GM19240 (cell line): ENCODE results near the gene CCR5AS.
"Not testable (repeated sequence)": the region's sequence is repeated elsewhere in the genome, so short reads cannot be mapped to it uniquely, and the experiment has no call there.

Experiments
- DNase-seq: peaks from one replicate; pipeline ENCODE4 v3.0.0; 2011; ENCODE audit warnings: low spot score; ENCODE audit not compliant: insufficient read length

CCR5AS gene

GRCh38 chr3:46356909-46357308, 50.0 kb downstream of the CCR5AS start:
- no peak for DNase-seq

DNA sequence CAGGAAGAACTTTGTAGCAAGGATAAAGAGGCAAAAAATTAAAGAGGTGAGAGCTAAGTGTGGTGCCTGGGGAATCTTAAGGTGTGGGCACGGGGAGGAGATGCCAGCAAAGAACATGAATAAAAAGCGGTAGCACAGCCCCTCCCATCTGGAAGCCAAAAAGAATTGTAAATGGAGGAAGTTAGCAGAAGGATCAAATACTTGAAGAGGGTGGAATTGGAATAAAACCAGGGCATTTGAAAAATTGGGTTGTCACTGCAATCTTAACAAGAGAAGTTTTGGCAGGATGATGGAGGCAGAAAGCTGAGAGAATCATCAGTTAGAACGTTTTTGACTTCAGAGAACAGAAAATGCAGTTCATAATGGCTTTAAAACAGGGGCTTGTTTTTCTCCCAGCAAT, 50.6 kb downstream of the CCR5AS start:
- DNase-seq, result no peak

DNA sequence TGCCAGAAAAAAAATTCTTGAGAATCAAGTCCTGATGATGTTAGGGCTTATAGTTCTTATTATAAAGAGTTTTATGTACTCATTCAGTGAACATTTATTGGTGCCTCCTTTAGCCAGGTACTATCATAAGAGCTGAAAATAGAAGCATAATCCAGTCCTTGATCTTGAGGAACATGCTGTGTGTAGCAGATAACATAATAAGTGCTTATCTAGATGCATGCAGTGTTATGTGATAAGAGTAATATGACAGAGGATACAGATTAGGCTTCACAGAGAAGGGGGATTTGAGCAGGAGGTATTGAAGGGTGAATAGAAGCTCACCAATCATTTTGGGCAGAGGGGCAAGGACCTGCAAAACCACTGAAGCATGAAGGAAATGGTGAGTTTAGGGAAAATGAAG, 51.9 kb downstream of the CCR5AS start:
- no peak for DNase-seq

- DNase-seq, result no peak
These were observed 52.4 kb downstream of the CCR5AS start for GRCh38 chr3:46354478-46354877.

DNA sequence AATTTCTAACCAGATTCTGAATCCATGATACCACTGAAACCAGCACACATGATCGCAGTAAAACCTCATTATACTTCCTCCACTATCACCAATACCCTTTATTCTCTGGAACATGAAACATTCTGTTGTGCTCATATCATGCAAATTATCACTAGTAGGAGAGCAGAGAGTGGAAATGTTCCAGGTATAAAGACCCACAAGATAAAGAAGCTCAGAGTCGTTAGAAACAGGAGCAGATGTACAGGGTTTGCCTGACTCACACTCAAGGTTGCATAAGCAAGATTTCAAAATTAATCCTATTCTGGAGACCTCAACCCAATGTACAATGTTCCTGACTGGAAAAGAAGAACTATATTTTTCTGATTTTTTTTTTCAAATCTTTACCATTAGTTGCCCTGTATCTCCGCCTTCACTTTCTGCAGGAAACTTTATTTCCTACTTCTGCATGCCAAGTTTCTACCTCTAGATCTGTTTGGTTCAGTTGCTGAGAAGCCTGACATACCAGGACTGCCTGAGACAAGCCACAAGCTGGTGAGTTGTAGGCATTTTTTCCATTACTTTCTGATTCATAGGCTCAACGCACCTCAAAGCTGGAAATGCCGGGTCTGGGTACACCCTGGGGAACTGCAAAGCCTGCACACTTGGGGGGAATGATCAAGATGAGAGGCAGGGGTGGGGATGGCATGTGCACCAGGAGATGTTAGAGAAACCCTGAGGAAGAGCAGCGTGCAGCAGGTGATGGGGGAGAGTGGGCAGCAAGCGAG, 53.0 kb downstream of the CCR5AS start, which contains the start of gene CCR2:
Gene CCR2, plus strand, starts transcription at position 465 of the 764 bp plus-strand sequence. CDS start 3,417 bp downstream, outside the sequence.
- DNase-seq, result no peak

DNA sequence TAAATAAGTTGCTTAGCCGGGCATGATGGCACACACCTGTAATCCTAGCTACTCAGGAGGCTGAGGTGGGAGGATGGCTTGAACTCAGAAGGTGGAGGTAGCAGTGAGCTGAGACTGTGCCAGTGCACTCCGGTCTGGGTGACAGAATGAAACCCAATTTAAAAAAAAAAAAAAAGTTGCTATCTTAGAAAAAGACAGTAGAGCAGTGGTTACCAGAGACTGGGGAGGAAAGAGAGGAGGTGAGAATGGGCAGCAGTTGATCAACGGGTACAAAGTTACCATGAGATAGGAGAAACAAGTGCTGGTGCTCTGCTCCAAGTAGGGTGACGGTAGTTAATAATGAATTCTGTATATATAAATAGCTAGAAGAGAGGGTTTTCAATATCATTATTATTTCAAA, 53.8 kb downstream of the CCR5AS start:
- DNase-seq, result no peak

GRCh38 chr3:46351646-46352045, 55.2 kb downstream of the CCR5AS start:
- DNase-seq, result no peak

- DNase-seq, result no peak
These were observed 56.7 kb downstream of the CCR5AS start for GRCh38 chr3:46350262-46350565.

DNA sequence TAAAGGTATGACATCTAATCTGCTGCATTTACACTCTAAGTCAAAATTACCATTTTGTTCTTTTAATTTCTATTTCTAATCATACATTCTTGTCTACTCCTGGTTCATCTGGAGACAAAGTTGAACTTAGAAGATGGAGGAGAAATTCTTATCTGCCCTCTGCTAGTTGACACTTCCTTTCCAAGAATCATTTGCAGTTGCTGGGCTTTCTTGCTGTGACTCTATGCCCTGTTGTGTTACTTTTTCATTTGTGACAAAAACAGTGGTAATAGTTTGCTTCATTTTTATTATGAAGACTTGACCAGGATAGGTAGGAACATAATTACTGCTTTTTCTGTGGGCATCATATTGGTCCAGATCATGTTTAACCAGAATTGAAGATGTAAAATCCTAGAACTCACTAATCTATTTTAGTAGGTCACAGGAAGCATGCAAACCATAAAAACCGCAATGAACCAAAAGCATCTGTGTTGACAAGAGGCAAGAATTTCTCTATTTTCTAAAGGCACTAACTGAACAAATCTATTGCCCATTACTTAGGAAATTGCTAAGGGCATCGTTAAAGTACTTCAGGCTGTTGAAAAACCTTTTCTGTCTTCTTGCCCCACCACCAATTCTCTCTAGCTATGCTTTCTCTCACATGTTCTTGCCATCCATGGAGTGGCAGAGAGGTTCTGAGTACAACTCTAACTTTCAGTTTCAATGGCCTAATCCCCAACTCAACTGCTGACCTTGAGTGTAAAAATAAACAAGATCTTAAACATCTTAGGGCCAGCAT, 57.2 kb downstream of the CCR5AS start:
- no peak for DNase-seq

DNA sequence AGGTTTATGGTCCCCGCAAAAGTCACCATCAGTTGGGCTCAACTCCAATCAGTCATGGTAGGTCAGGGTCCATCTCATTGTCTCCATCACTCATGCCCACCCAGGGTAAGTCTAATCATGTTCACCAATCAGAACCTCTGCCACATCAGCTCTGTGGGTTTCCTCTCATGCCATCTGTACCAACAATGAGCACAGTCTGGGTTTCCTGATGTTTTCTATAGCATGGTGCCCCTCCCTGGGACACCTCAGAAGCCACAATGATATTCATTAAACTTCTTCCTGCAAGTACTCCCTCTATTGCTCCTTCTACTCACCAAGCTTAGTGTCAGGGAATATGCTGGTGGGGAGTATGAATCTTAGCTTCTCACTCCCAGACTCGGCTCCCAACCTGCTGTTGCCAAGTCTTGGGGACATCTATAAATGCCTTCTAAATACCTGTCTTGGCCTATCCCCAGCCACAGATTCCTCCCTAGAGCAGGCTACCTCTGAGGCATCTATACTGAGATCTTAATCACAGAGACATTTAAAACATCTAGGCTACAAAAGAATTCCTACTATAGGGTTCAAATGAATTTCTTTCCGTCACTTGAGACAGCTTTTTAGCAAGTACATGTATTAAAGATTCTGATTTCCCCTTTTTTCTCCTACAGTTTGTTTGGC, 57.9 kb downstream of the CCR5AS start:
- DNase-seq, result no peak

DNA sequence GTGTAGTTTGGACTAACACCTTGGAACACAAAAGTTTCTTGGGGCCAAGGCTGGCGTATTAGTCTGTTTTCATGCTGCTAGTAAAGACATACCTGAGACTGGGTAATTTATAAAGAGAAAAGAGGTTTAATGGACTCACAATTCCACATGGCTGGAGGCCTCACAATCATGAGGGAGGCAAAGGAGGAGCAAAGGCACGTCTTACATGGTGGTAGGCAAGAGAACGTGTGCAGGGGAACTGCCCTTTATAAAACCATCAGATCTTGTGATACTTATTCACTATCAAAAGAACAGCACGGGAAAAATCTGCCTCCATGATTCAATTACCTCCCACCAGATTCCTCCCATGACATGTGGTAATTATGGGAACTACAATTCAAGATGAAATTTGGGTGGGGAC, 62.4 kb downstream of the CCR5AS start:
- DNase-seq, result no peak

- no peak for DNase-seq
These were observed 68.0 kb downstream of the CCR5AS start for GRCh38 chr3:46338840-46339239.

DNA sequence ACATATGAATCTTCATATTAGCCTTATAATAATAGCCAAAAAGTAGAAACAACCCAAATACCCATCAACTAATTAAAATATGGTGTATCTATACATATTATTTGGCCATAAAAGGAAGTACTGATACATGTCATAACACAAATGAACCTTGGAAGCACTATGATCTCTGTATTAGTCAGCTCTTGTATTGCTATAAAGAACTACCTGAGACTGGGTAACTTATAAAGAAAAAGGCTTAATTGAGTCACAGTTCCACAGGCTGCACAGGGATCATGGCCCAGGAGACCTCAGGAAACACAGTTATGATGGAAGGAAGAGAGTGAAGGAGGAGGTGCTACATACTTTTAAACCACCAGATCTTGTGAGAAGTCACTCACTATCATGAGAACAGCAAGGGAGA, 69.0 kb downstream of the CCR5AS start:
- no peak for DNase-seq

DNA sequence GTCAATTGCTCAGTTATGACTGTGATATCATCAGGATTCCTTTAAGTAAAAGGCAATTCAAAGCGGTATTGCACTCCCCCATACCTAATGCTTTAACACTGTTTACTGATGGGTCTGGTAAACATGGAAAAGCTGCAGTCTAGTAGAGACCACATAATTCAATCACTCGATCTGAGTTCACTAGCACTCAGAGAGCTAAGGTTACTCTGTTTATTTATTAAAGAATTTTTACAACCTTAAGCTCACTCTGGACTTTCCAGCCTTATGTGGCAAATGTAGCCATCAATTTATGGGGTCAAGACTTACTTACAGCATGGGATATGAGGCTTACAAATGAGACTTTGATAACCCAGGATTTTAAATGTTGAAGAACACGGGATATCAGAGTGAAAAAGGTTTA, 71.3 kb downstream of the CCR5AS start:
- no peak for DNase-seq

DNA sequence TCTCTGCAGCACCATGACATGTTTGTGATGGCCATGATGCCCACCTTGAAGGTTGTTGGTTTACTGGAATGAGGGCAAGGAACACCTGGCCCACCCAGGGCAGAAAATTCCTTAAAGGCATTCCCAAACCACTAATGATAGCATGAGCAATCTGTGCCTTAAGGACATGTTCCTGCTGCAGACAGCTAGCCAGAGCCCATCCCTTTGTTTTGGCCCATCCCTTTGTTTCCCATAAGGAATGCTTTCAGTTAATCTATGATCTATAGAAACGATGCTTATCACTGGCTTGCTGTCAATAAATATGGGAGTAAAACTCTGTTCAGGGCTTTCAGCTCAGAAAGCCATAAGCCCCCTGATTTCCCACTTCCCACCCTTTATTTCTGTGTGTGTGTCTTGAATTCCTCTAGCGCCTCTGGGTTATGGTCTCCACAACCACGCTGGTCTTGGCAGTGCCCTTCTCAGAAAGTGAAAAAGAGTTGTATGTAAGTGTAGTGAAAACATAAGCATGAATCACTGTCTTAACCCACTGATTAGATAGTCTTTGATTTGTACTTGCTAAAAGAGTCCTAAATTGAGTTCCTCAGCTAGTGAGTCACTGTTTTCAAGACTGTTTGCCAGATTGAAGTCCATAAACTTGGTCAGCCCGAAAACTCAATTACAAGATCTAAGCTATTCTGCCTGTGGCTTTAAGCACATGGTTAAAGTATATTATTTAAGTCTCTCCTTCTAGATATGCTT, 72.0 kb downstream of the CCR5AS start:
- DNase-seq, result no peak

GRCh38 chr3:46330676-46331075, 76.2 kb downstream of the CCR5AS start:
- DNase-seq, result not testable (repeated sequence)

- DNase-seq, result no peak
These were observed 81.1 kb downstream of the CCR5AS start for GRCh38 chr3:46325645-46326300.

- DNase-seq, result no peak
These were observed 82.8 kb downstream of the CCR5AS start for GRCh38 chr3:46324036-46324435.

GRCh38 chr3:46321461-46322104, 85.3 kb downstream of the CCR5AS start:
- DNase-seq, result no peak

GRCh38 chr3:46318207-46318927, 88.5 kb downstream of the CCR5AS start:
- no peak for DNase-seq
